GM23338 (cell line): ENCODE results near the gene LPGAT1.

Experiments
- CREB1 ChIP-seq: fragments of 250-450 bp; sonication (Bioruptor Pico); IDR thresholded peaks from 2 replicates; pipeline ENCODE4 v1.5.0; 2020; ENCODE audit warnings: low read depth, mild to moderate bottlenecking, moderate library complexity
- CTCF ChIP-seq, 2 experiments: fragments of 200-600 bp in 1 of 2; sonication (generic) in 1 of 2; conservative IDR thresholded peaks; 2 replicates each; pipeline versions ENCODE4 v1.5.1 to v1.6.1; 2016 to 2017; ENCODE audit warnings: antibody characterized with exemption in 2 of 2, low read depth in 2 of 2, mild to moderate bottlenecking in 2 of 2, moderate library complexity in 1 of 2
- EZH2 ChIP-seq: fragments of 200-600 bp; sonication (generic); IDR thresholded peaks from one replicate; pipeline ENCODE4 v1.8.0; 2017; ENCODE audit warnings: antibody characterized with exemption, mild to moderate bottlenecking, low read depth; ENCODE audit not compliant: unreplicated experiment
- EZH2phosphoT487 ChIP-seq: fragments of 200-600 bp; sonication (generic); IDR thresholded peaks from one replicate; pipeline ENCODE4 v1.8.1; 2018; ENCODE audit warnings: antibody characterized with exemption; ENCODE audit not compliant: unreplicated experiment
- POLR2AphosphoS5 ChIP-seq: IDR thresholded peaks from 2 replicates; pipeline ENCODE4 v1.6.1; 2016; ENCODE audit warnings: antibody characterized with exemption, low read depth
- STAT1 ChIP-seq: IDR thresholded peaks from one replicate; pipeline ENCODE4 v1.6.1; 2016; ENCODE audit warnings: antibody characterized with exemption; ENCODE audit not compliant: unreplicated experiment
- ZNF114 ChIP-seq: fragments of 250-450 bp; sonication (Bioruptor Pico); IDR thresholded peaks from 2 replicates; pipeline ENCODE4 v1.5.0; 2020; ENCODE audit warnings: mild to moderate bottlenecking, moderate library complexity
- ZNF331 ChIP-seq: fragments of 250-450 bp; sonication (Bioruptor Pico); IDR thresholded peaks from 2 replicates; pipeline ENCODE4 v1.5.0; 2020; ENCODE audit warnings: low read depth, mild to moderate bottlenecking, moderate library complexity
- TF ChIP-seq, protein P1 (sequence below): IDR thresholded peaks from one replicate; pipeline ENCODE4 v1.6.1; 2018; ENCODE audit warnings: antibody characterized with exemption; ENCODE audit not compliant: unreplicated experiment
- TF ChIP-seq, protein P2 (sequence below): IDR thresholded peaks from 2 replicates; pipeline ENCODE4 v1.6.1; 2016; ENCODE audit warnings: antibody characterized with exemption

DNA sequence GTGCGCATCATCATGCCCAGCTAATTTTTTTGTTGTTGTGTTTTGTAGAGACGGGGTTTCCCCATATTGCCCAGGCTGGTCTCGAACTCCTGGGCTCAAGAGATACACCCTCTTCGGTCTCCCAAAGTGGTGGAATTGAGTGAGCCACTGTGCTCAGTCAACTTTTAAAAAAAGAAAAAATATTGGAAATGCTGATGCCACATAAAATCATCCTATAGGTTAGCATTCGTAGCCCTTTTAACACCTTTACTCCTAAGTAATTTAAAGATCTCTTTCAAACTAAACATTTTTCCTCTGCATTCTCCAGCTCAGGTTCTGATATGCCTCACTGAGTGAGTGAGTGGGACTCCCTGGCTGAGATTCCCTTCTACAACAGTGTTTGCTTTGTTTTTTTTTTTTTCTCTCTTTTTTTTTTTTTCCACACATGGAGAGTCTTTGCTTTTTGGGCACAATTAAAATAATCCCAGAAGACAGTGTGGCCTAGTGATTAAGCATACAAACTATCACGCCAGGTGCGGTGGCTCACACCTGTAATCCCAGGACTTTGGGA is 74.0 kb downstream of the LPGAT1 start:
- TF ChIP-seq EZH2 (no peak), CTCF (conservative IDR thresholded peaks at IDR 0.05; ENCODE audit: low read depth in 2 of 2) (no peak), EZH2phosphoT487 (no peak), POLR2AphosphoS5 (no peak), ZNF114 (CRISPR knock-in tag) (no peak), CREB1 (CRISPR knock-in tag) (no peak), ZNF331 (CRISPR knock-in tag) (no peak), STAT1 (no peak)
- TF ChIP-seq, protein P1, sequence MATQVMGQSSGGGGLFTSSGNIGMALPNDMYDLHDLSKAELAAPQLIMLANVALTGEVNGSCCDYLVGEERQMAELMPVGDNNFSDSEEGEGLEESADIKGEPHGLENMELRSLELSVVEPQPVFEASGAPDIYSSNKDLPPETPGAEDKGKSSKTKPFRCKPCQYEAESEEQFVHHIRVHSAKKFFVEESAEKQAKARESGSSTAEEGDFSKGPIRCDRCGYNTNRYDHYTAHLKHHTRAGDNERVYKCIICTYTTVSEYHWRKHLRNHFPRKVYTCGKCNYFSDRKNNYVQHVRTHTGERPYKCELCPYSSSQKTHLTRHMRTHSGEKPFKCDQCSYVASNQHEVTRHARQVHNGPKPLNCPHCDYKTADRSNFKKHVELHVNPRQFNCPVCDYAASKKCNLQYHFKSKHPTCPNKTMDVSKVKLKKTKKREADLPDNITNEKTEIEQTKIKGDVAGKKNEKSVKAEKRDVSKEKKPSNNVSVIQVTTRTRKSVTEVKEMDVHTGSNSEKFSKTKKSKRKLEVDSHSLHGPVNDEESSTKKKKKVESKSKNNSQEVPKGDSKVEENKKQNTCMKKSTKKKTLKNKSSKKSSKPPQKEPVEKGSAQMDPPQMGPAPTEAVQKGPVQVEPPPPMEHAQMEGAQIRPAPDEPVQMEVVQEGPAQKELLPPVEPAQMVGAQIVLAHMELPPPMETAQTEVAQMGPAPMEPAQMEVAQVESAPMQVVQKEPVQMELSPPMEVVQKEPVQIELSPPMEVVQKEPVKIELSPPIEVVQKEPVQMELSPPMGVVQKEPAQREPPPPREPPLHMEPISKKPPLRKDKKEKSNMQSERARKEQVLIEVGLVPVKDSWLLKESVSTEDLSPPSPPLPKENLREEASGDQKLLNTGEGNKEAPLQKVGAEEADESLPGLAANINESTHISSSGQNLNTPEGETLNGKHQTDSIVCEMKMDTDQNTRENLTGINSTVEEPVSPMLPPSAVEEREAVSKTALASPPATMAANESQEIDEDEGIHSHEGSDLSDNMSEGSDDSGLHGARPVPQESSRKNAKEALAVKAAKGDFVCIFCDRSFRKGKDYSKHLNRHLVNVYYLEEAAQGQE, result no peak
- TF ChIP-seq, protein P2, sequence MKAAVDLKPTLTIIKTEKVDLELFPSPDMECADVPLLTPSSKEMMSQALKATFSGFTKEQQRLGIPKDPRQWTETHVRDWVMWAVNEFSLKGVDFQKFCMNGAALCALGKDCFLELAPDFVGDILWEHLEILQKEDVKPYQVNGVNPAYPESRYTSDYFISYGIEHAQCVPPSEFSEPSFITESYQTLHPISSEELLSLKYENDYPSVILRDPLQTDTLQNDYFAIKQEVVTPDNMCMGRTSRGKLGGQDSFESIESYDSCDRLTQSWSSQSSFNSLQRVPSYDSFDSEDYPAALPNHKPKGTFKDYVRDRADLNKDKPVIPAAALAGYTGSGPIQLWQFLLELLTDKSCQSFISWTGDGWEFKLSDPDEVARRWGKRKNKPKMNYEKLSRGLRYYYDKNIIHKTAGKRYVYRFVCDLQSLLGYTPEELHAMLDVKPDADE, result no peak
